DMS114 treated with DMSO at 0.1 percent for 48 hours (cell line): ENCODE data around the gene TTC32.
"Not testable (repeated sequence)": the region's sequence is repeated elsewhere in the genome, so short reads cannot be mapped to it uniquely, and the experiment has no call there.

Experiments
- DNase-seq: peaks from one replicate; lab custom pipeline; 2025; ENCODE audit not compliant: unreplicated experiment; lab: John Stamatoyannopoulos, UW

The TTC32 gene

GRCh38 chr2:19899985-19900930 lies 1.5 kb downstream of the TTC32 start:
- DNase-seq = no peak

DNA sequence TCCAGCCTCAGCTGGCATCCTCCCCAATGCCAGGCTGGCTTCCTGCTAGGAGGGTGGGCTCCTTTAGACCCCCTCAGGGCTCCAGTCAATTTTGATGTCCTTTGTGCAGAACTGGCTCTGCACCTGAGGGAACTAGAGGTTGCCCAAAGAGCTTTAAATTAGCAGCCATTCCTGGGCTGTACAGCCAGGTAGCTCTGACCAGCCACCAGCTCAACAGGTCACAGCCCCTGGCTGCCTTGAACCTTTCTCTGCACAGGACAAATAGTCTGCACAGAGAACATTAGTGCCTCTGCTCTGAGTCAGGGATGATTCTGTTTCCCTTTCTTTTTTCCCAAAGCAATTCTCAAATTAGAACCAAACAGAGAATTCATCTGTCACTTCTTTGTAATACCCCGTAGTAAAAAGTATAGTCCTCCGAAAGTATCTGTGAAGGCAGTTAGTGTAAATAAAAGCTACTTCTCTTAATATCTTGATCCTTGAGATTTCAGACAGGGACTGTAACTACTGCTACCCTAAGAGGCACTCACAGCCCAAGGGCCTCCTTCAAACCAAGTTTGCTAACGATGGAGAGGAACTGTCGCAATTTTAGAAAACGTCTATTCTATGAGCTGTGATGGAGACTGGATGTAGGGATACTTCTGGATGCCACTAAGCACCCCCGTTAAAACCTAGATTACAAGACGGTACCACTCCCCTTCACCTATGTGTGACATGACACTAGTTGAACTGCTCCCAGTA lies 3.0 kb downstream of the TTC32 start:
- no peak for DNase-seq

DNA sequence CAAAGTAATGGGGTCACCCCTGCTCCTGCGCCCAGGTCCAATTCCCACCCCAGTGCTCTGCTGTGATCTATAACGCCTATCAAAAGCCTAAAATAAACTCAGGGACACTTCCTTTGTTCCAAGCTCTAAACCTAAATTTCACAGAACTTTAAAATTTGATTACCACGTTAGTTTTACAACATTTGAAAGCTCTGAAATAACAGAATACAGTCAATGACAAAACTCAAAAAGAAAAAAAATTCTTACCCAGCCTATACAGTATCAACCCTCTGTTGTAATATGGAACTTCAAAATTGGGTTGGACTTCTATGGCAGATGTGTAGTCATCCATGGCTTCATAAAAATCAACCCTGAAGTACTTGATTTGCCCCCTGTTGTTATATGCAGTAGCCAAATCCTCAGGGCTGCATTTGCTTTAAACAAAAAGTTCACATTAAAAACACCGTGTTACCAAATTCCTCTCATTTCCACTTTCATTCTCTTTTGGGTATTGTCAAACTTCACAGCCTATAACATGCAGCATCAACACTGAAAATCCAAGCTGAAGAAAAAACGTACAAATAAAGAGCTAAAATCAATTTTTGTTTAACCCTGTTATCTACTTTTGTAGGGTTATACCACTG lies 4.0 kb downstream of the TTC32 start:
- DNase-seq = no peak

DNA sequence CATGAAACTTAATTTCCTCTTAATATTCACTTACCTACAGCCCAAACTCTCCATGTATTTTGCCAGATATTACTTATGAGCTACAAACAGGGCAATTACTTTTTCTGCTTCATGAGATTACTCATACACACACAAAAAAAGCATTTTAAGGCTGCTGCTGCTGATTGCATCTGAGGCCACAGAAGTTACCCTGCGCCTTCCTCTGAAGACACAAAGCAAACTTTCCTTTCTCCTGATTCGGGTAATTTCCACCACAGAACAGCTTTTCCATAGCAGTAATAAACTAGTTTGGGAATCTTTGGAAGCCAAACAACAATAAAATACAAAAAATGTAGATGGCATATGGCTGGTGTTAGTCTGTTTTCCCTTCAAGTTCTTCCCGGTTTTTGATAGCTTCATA lies 6.2 kb downstream of the TTC32 start:
- no peak for DNase-seq

DNA sequence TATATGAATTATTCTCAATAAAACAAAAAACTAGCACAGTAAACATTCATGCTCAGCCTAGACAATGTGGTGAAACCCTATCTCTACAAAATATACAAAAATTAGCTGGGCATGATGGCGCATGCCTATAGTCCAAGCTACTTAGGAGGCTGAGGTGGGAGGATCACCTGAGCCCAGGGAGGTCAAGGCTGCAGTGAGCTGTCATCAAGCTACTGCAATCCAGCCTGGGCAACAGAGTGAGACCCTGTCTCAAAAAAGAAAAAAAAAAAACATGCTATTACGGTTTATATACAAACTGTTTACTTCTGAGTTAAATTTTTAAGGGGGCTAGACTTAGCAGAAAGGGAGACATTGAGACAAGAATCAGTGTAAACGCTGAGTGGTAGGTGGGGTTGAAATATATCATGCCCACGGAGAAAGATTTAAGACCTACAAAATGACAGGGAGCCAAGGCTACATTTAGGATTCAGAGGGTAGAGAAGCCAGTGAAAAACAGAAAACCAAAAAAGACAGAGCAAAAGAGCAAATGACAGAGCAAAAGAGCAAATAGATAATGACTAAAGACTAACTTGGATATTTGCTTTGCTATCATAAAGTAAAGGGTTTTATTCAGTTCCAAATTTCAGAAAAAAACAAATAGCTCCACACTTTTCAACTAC lies 7.5 kb downstream of the TTC32 start:
- DNase-seq = no peak

DNA sequence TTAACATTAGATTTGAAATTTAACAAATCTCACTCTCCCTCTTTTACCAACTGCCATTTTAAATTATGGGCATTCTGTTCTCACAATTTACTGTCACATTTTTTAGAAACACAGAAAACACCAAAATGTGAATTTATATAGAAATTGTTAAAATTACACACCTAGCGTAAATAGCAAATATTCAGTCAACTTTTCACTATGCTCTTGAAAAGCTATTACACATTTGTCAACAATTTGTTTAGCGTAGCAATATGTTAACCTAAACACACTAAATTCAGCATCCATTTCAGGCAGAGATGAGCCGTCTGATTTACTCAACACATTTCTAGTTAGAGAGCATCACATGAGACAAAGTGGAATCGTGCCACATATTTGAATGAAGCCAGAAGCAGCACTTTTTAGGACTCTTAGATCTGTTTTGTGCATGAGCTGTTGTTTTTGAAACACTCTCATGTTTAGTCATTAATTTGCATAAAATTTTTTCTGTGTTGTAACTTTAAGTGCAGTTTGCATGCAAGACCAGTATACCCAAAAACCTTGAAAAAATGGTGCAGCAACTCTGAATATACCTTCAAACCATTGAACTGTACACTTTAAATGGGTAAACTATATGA lies 8.2 kb downstream of the TTC32 start:
- no peak for DNase-seq

- not testable (repeated sequence) for DNase-seq
These were observed 9.8 kb downstream of the TTC32 start for GRCh38 chr2:19891971-19892370.

DNA sequence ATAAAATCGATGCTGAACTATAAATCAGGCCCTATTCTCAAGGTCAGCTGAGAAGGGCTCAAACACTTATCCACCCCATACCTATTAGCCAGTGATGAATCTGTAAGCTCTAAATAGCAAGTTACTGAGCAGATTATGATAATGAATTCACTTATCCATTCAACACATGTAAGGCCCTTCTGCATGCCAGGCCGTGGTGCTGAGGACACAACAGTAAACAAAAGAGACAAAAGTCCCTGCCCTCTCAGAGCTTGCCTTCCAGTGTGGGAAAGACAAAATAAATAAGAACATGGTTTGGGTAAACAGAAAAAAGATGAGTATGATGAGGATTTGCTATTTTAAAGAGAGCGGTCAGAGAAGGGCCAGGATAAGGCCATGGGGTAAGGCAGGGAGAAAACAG lies 11.7 kb downstream of the TTC32 start:
- no peak for DNase-seq

- no peak for DNase-seq
These were observed 13.0 kb downstream of the TTC32 start for GRCh38 chr2:19888831-19889230.

DNA sequence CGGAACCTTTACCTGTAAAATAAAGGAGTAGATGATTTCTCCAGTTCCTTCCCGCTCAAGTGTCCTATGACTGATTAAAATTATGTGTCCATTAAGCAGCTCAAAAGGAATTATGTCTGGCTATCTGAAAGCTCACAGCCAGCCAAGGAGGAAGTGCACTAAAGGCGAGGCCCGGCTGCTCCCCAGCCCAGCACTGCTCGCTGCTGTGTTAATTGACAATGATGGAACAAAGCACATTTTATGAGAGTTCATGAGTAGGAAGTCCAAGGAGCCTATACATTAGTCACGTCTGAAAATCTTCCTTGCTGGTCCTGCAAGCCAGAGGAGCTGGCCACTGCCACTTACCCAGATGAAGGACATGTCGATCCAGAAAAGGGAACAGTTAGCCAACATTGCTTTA lies 14.3 kb downstream of the TTC32 start:
- DNase-seq = no peak

DNA sequence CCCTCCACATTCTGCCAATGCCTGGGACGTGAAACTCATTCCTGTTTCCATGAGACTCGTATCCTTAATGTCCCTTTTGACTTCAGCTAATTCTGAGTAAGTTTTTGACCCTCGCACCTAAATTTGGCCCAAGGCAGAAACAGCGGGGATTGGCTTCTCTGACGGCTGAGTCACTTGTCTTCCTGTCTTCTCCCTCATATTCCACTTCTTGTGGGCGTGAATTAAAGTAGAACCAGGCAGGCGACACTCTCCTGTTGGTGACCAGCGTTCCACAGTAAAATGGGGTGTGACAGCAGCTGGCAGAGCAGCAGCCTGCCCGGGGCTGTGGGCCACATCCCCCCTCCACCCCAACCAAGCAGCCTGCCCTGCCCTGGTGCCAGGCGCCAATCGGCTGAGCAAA lies 15.5 kb downstream of the TTC32 start:
- DNase-seq = no peak

DNA sequence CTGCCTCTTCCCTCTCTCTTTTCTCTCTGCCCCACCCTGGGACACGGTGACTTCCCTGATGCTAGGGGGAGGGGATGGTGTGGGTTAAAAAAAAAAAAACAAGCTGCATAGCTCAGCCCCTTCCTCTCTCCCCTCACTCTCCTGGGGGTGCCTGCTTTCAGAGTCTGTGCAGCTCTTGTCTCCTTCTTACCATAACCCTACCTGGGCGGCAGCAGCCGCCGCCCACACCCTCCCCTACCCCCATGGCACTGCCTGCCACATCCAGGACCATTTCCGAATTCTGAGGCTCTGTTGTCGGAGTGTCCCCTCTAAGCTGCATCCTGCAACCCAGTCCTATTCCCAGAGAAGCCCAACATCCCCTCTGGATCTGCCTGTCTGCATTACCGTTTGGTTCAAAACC lies 16.0 kb downstream of the TTC32 start:
- DNase-seq = no peak

GRCh38 chr2:19883971-19884720 lies 17.6 kb downstream of the TTC32 start:
- no peak for DNase-seq

DNA sequence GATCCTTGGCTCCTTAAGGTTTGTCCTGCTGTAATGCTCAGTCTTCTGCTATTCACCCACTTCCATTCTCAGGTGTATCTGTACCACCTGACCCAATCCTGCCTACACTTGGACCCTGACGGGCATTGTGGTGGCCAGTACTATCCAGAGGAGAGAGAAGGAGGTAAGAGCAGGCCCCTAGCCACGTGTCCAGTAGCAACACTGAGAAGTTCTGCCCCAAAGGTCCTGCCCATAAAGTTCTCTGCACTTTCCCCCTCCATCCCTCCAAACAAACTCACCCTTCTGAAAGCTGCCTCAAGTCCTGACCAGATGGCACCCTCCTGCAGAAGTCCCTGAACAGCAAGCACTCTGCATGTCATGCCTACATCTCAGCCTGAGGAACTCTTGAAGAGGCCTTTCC lies 18.3 kb downstream of the TTC32 start:
- no peak for DNase-seq

GRCh38 chr2:19882286-19882685 lies 19.5 kb downstream of the TTC32 start:
- no peak for DNase-seq

DNA sequence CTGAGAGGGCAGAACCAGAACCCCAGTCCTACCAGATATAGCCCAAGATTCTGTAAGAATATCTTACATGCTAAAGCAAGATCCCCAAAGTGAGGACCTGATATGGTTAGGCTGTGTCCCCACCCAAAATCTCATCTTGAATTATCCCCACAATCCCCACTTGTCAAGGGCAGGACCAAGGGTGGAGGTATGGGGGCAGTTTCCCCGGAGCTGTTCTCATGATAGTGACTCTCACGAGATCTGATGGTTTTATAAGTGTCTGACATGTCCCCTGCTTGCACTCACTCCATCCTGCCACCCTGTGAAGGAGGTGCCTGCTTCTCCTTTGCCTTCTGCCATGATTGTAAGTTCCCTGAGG lies 19.9 kb downstream of the TTC32 start:
- no peak for DNase-seq

DNA sequence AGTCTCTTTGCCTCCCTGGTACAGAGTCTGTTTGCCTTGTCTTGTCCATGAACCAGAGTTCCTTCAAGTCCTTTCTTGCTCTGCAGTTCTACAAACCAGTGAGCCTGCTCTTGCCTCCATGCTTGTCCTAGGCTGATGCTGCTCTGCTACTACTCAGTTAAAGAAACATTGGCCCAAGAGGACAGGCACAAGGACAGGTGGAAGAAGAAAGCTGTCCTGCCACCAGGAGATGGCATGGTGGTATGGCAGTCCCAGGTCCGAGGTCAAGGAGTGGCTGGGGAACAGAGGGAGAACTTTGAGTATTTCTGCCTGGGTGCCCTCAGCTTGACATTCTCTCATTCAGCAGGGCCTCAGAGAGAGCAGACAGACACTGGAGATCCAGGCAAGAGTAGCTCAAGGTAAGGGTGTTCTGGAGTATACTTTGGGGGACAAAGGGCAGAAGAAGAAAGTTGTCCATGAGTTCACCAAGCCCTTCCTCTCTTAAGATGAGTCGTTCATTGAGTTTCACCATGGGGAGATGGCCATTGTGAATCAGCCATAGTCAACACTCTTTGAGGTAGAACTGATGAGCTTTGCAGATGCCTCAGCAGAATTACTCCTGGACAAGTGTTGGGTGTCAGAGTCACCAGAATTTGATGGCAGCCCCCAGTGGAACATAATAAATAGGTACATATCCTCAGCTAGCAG lies 20.4 kb downstream of the TTC32 start:
- no peak for DNase-seq

DNA sequence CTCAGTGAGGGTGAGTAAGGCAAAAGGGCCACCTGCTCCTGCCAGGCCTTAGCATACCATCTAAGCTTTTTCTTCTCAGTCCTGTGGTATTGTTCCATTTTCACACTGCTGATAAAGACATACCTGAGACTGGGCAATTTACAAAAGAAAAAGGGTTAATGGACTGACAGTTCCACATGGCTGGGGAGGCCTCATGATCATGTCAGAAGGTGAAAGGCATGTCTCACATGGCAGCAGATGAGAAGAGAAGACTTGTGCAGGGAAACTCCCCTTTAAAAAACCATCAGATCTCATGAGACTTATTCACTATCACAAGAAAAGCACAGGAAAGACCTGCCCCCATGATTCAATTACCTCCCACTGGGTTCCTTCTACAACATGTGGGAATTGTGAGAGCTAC lies 21.6 kb downstream of the TTC32 start:
- DNase-seq = not testable (repeated sequence)

DNA sequence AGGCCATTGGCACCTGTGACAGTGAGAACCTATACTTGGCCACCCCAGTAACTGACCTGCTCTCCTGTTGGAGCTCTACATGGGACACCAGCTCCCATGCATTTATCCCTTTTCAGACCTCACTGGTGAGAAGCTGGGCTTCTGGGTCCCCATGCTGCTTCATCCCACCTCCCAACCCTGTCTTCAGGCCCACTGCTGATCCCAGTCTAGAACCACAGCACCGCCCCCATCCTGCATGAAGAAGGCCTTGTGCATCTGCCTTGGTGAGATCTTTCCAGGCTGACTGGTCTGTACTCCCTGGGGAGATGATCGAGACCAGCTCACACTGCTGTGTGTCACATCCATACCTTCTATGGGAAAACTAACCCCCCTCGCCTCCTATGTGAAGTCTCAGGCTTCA lies 22.7 kb downstream of the TTC32 start:
- DNase-seq = no peak
